H9 (cell line): ENCODE measurements around the gene AFAP1L2. TPM values are rescaled to one million over a fixed set of nuclear protein-coding genes. Genes with fewer than 3 reads are reported as not detected.

Experiments
- DNase-seq: peaks from one replicate; pipeline ENCODE4 v3.0.0-alpha.2; 2017
- H2AFZ ChIP-seq: one replicate; pipeline ENCODE4 v1.6.1; 2013; ENCODE audit warnings: mild to moderate bottlenecking, low read length, control low read depth, moderate library complexity
- H2AK5ac ChIP-seq: 2 replicates; pipeline ENCODE4 v1.6.1; 2013; ENCODE audit warnings: low read length, control low read depth, mixed read lengths; ENCODE audit not compliant: insufficient read length
- H2BK120ac ChIP-seq: one replicate; pipeline ENCODE4 v1.6.1; 2013; ENCODE audit warnings: low read depth, mild to moderate bottlenecking, low read length, control low read depth, inconsistent platforms; ENCODE audit not compliant: poor library complexity, severe bottlenecking
- H2BK12ac ChIP-seq: 2 replicates; pipeline ENCODE4 v1.6.1; 2013; ENCODE audit warnings: low read length, control low read depth, mixed read lengths, low read depth; ENCODE audit not compliant: insufficient read length
- H2BK15ac ChIP-seq: 2 replicates; pipeline ENCODE4 v1.6.1; 2013; ENCODE audit warnings: low read depth, low read length, control low read depth
- H2BK20ac ChIP-seq: one replicate; pipeline ENCODE4 v1.6.1; 2013; ENCODE audit warnings: low read depth, mild to moderate bottlenecking, low read length, control low read depth, inconsistent platforms; ENCODE audit not compliant: poor library complexity, severe bottlenecking
- H2BK5ac ChIP-seq: 2 replicates; pipeline ENCODE4 v1.6.1; 2013; ENCODE audit warnings: low read length, control low read depth, mixed read lengths; ENCODE audit not compliant: insufficient read length
- H3K14ac ChIP-seq: 2 replicates; pipeline ENCODE4 v1.6.1; 2013; ENCODE audit warnings: low read length, control low read depth; ENCODE audit not compliant: insufficient read depth
- H3K18ac ChIP-seq: 2 replicates; pipeline ENCODE4 v1.6.1; 2013; ENCODE audit warnings: low read depth, mild to moderate bottlenecking, mixed read lengths, low read length, control low read depth; ENCODE audit not compliant: insufficient read length
- H3K23ac ChIP-seq: 2 replicates; pipeline ENCODE4 v1.6.1; 2013; ENCODE audit warnings: low read length, control low read depth, mixed read lengths, low read depth; ENCODE audit not compliant: insufficient read length
- H3K23me2 ChIP-seq: 2 replicates; pipeline ENCODE4 v1.6.1; 2013; ENCODE audit warnings: low read depth, mild to moderate bottlenecking, mixed read lengths, low read length, control low read depth; ENCODE audit not compliant: insufficient read length, poor library complexity, severe bottlenecking
- H3K27ac ChIP-seq: 2 replicates; pipeline ENCODE4 v1.5.1; 2013; ENCODE audit warnings: low read length, control low read depth, mixed read lengths, low read depth; ENCODE audit not compliant: insufficient read length
- H3K27me3 ChIP-seq: 2 replicates; pipeline ENCODE4 v1.6.1; 2013; ENCODE audit warnings: low read length, control low read depth, inconsistent platforms; ENCODE audit not compliant: insufficient read depth
- H3K4ac ChIP-seq: 2 replicates; pipeline ENCODE4 v1.6.1; 2013; ENCODE audit warnings: low read depth, mild to moderate bottlenecking, control low read depth, inconsistent platforms, low read length, moderate library complexity
- H3K4me1 ChIP-seq: 2 replicates; pipeline ENCODE4 v1.6.1; 2013; ENCODE audit warnings: low read length, control low read depth, inconsistent platforms; ENCODE audit not compliant: insufficient read depth
- H3K4me2 ChIP-seq: 2 replicates; pipeline ENCODE4 v1.6.1; 2013; ENCODE audit warnings: low read length, control low read depth, mixed read lengths; ENCODE audit not compliant: insufficient read length, insufficient read depth
- H3K56ac ChIP-seq: 2 replicates; pipeline ENCODE4 v1.6.1; 2013; ENCODE audit warnings: low read depth, mild to moderate bottlenecking, mixed read lengths, low read length, control low read depth; ENCODE audit not compliant: insufficient read length
- H3K79me1 ChIP-seq: 2 replicates; pipeline ENCODE4 v1.6.1; 2013; ENCODE audit warnings: low read depth, mild to moderate bottlenecking, moderate library complexity, low read length, control low read depth, inconsistent platforms; ENCODE audit not compliant: insufficient read depth, poor library complexity, severe bottlenecking
- H3K79me2 ChIP-seq: 2 replicates; pipeline ENCODE4 v1.6.1; 2013; ENCODE audit warnings: low read length, control low read depth, inconsistent platforms; ENCODE audit not compliant: insufficient read depth
- H3K9ac ChIP-seq: 2 replicates; pipeline ENCODE4 v1.6.1; 2013; ENCODE audit warnings: low read length, control low read depth, mixed read lengths; ENCODE audit not compliant: insufficient read length; ENCODE audit errors: extremely low read depth
- H3K9me3 ChIP-seq: one replicate; pipeline ENCODE4 v1.6.1; 2013; ENCODE audit warnings: low read depth, low read length, inconsistent platforms; ENCODE audit not compliant: control insufficient read depth
- H3T11ph ChIP-seq: one replicate; pipeline ENCODE4 v1.6.1; 2013; ENCODE audit warnings: mild to moderate bottlenecking, low read length, control low read depth, inconsistent platforms
- H4K20me1 ChIP-seq: one replicate; pipeline ENCODE4 v1.6.1; 2013; ENCODE audit not compliant: control insufficient read depth, insufficient read length, insufficient read depth
- H4K5ac ChIP-seq: 2 replicates; pipeline ENCODE4 v1.6.1; 2013; ENCODE audit warnings: low read depth, mild to moderate bottlenecking, mixed read lengths, low read length, control low read depth; ENCODE audit not compliant: insufficient read length
- H4K8ac ChIP-seq: replicated peaks from 2 replicates; pipeline ENCODE4 v1.6.1; 2013; ENCODE audit warnings: low read length, control low read depth, mixed read lengths, low read depth; ENCODE audit not compliant: insufficient read length
- H4K91ac ChIP-seq: 2 replicates; pipeline ENCODE4 v1.6.1; 2013; ENCODE audit warnings: low read depth, mild to moderate bottlenecking, moderate library complexity, mixed read lengths, low read length, control low read depth; ENCODE audit not compliant: insufficient read length
- H3K27ac Mint-ChIP-seq, 3 experiments: 2 replicates in 2 of 3; 3 replicates in 1 of 3; pipeline ENCODE4 v1.8.0; 2020 to 2021; ENCODE audit warnings: mixed read lengths in 3 of 3, mild to moderate bottlenecking in 1 of 3, moderate library complexity in 1 of 3
- H3K27me3 Mint-ChIP-seq: 2 replicates; pipeline ENCODE4 v1.8.0; 2021; ENCODE audit warnings: low read depth, mild to moderate bottlenecking, moderate library complexity, mixed read lengths
- H3K36me3 Mint-ChIP-seq, 3 experiments: 2 replicates in 2 of 3; 3 replicates in 1 of 3; pipeline ENCODE4 v1.8.0; 2020 to 2021; ENCODE audit warnings: low read depth in 3 of 3, mixed read lengths in 3 of 3; ENCODE audit not compliant: insufficient read depth in 1 of 3
- H3K4me1 Mint-ChIP-seq, 2 experiments: 2 replicates each; pipeline ENCODE4 v1.8.0; 2020; ENCODE audit warnings: mixed read lengths in 2 of 2
- H3K4me3 Mint-ChIP-seq, 2 experiments: 2 replicates in 1 of 2; 3 replicates in 1 of 2; pipeline ENCODE4 v1.8.0; 2020 to 2021; ENCODE audit warnings: mild to moderate bottlenecking in 2 of 2, mixed read lengths in 2 of 2, moderate library complexity in 1 of 2
- H3K9me3 Mint-ChIP-seq, 2 experiments: 2 replicates in 1 of 2; 3 replicates in 1 of 2; pipeline ENCODE4 v1.8.0; 2020; ENCODE audit warnings: mild to moderate bottlenecking in 2 of 2, mixed read lengths in 2 of 2, moderate library complexity in 1 of 2
- CTCF ChIP-seq: fragments of 200-600 bp; sonication (generic); conservative IDR thresholded peaks from 3 replicates; pipeline ENCODE4 v1.8.0; 2021; ENCODE audit warnings: antibody characterized with exemption, mild to moderate bottlenecking
- WGBS: extraction: QIAGEN DNeasy Blood & Tissue Kit; methylation state at CpG from one replicate; pipeline ENCODE4 v1.1.7; 2013; ENCODE audit warnings: missing lambda C conversion rate, low lambda C conversion rate, mixed read lengths; ENCODE audit not compliant: insufficient read length; ENCODE audit errors: extremely low coverage; 5-methylcytosine and 5-hydroxymethylcytosine counted together
- total RNA-seq: library from RNA; stranded (reverse); gene quantifications from 2 replicates; pipeline ENCODE4 v1.2.1, GENCODE V29; 2021

The AFAP1L2 gene
- total RNA-seq, 1 experiment from 2014 or later, result 0.77 TPM

- Histone ChIP-seq H3K4ac (no peak overlapping the region), H2AK5ac (no peak overlapping the region), H2BK20ac (no peak overlapping the region), H4K5ac (no peak overlapping the region), H4K8ac (no peak overlapping the region), H3K56ac (no peak overlapping the region), H3K9ac (no peak overlapping the region), H4K20me1 (no peaks in the 10 kb centered on the region), H2AFZ (no peak overlapping the region), H3K79me2 (no peaks in the 10 kb centered on the region), H2BK15ac (no peak overlapping the region), H3K79me1 (no peaks in the 10 kb centered on the region), H3K4me1 (no peaks in the 10 kb centered on the region; the same call in 1 of the 2 replicates), H3K27ac (no peak overlapping the region), H3K23me2 (peaks cover 6% of the 10 kb centered on the region), H2BK120ac (no peak overlapping the region), H2BK5ac (no peak overlapping the region), H4K91ac (no peak overlapping the region), H3K4me2 (no peak overlapping the region), H3K27me3 (no peaks in the 10 kb centered on the region), H3K14ac (no peak overlapping the region), H3K18ac (no peak overlapping the region), H3T11ph (no peak overlapping the region), H3K9me3 (no peaks in the 10 kb centered on the region), H3K23ac (no peak overlapping the region), H2BK12ac (no peak overlapping the region)
- Mint-ChIP-seq H3K4me3 (peak overlapping the region; percentile 77 to 90; a peak in 3 of 5 replicates), H3K27me3 (peaks cover 13% of the 10 kb centered on the region), H3K4me1 (peaks cover 8% of the 10 kb centered on the region in 2 experiments), H3K36me3 (no peaks in the 10 kb centered on the region), H3K9me3 (no peaks in the 10 kb centered on the region), H3K27ac (no peak overlapping the region)
- WGBS, result no CpG with 5 or more reads among the region's 18 CpGs
- TF ChIP-seq CTCF, result no peak
- no peak for DNase-seq
Observed at GRCh38 chr10:114305521-114305925, 98.8 kb downstream of the AFAP1L2 start.
